ENCODE results near the gene TK1.

GRCh38 chr17:78125138-78125913 lies 61.5 kb downstream of the TK1 start:
- TF ChIP-seq EZH2 (optimal IDR thresholded peaks at IDR 0.05; ENCODE audit: low read depth, low read length) (no peak), CTCF (IDR thresholded peaks at IDR 0.05; ENCODE audit: low read length) (no peak), EZH2phosphoT487 (IDR thresholded peaks at IDR 0.05; ENCODE audit: low read length) (no peak)
